GM18909 (cell line): Measurements from ENCODE around the gene IFI30.

Source experiments
- ATAC-seq: cut with Tn5 transposase; IDR thresholded peaks from one replicate; pipeline ENCODE4 v1.9.1; 2021; ENCODE audit warnings: mild to moderate bottlenecking; ENCODE audit not compliant: unreplicated experiment, poor library complexity

Gene IFI30

DNA sequence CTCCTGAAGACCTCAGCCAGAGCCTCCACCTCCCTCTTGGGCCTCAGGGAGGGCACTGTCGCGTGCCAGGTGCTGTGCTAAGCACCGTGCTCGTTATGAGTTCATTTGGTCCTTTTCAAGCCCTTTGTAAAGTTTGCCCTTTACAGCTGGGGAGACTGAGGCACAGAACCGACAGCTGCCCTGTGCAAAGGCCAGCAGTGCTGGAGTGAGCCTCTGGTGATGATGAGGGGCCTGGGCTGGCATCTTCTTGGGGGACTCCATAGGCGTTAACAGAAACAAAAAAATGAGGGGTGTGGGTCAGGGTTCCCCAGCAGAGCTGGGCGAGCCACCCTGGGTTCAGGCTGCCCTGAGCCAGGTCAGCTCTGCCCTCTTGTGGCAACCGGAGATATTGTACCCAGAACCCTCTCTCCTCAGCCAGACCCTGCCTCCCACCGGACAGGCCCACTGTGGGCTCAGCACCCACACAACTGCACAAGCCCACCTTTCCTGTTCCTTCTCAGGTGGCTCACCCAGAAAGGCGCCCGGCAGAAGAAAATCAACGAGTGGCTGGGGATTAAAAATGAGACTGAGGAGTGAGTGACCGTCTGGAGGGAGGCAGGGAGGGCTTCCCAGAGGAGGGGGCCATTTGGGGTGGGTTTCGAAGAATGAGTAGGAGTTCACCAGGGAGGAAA, 5.5 kb upstream of the IFI30 start:
- ATAC-seq, result no peak

DNA sequence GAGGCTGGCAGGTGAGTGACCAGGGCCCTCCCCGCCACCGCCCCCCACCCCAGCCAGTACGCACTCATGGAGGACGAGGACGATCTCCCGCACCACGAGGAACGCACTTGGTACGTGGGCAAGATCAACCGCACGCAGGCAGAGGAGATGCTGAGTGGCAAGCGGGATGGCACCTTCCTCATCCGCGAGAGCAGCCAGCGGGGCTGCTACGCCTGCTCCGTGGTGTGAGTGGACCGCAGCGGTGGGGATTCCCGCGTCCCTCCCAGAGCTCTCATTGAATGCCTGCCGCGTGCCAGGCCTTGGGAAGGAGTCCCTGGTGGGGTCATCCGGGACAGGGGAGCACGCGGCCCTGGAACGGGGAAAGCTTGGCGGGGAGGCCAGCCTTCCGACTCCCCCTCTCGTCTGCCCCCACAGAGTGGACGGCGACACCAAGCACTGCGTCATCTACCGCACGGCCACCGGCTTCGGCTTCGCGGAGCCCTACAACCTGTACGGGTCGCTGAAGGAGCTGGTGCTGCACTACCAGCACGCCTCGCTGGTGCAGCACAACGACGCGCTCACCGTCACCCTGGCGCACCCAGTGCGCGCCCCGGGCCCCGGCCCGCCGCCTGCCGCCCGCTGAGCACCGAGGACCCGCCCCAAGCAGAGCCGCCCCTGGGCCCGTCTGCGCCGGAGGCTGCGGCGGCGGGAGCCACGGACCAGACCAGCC, 4.8 kb upstream of the IFI30 start:
- ATAC-seq, result no peak

DNA sequence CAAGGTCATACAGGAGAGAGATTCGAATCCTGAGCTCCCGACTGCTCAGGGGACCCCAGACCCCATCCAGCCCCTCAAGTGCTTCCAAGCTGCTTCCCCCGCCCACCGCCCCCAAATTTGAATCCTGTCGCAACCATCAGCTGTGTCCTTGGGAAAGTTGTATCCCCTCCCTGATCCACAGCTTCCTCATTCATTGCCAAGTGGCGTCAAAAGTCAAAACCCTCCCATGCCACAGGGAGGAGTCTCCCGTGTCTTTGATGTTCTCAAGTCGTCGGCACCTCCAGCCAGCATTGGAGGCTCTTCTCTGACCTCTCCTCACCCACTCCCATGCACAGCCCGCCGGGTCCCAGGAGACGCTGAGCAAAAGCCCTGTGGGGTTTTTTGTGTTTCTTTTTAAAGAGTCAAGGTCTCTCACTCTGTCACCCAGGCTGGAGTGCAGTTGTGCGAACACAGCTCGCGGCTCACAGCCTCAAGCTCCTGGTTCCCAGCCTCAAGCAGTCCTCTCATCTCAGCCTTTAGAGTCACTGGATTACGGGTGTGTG, 2.8 kb upstream of the IFI30 start:
- no peak for ATAC-seq

DNA sequence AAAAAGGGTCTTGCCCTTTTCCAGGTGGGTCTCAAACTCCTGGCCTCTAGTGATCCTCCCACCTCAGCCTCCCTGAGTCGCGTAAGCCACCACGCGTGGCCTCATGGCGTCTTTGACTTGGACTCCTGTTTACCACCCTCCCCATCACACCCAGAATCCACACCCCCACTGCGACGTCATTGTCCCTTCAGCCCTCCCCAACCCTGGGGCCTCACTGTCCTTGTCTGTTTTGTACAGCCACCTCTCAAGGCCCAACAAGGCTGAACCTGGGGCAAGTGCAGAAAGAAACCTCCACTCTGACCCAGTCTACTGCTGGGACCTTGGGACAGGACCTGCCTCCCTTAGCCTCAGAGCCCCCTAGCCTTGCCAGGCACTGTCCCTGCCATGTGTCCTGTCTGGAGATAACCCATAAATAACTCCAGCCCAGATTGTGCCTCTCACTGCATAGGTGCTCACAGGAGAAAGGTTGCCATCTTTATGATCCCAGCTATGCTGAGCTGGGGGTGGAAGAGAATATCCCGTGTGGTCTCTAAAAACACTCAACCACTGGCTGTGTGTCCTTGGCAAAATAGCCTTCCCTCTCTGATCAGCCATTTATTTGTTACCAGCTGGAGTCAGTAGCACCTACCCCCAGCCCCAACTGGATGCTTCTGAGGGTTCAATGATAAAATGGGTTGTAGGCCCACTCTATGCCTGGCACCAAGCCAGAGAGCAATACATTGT, 1.8 kb upstream of the IFI30 start:
- no peak for ATAC-seq

DNA sequence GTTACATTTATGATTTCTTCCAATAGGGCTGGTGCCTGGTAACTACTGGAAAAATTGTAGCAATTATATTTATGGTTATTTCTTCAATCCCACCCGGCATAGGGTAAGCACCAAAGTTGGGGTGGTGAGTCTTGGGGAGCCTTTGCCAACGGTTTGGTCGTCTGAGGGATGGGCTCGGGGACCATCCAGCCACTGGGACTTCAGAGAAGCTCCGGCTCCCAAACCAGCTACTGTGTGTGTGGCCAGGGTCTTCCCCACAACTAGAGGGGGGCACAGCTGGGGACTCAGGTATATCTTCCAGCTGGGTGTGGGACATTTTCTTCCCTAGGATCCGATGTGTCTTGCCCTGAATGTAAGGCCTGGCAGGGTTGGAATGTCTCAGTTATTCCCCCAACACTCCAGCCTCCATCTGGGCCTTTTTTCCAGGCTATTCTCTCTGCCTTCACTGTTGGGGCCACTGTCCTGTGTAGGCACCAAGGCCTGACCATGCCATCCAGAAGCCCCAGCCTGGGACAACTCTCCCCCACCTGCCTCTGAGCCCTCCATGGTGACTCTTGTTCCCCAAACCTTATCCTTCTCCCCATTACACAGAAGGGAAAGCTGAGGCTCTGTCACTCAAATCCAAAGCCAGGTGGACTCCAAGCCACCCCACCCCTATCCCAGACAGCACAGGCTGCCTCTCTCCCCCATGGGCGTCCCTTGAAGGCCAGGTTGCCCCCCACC, 1.1 kb upstream of the IFI30 start:
- ATAC-seq, result no peak

DNA sequence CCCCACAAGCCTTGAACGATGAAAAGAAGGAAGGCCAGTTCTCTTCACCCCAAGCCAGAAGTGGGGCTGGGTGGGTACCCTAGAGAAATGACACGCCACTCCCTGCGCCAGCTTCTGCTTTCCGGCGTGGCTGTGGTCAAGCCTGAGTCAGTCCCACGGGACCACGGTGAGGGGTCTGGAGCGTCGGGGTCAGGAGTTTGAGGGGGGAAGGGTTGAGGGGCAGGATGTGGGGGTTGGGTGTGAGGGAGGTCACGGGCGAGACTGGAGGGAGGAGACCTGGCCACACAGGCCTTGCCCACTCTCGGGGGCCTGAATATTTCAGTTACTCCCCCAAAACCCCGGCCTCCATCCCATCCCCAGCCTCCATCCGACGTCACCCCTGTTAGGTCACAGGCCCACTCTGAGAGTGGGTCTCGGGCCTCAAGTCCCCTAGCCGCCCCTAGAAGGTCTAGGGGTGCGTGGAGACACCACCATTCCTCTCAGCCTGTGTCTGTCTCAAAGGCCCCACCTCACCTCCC, 500 bp upstream of the IFI30 start:
- ATAC-seq, result peak; percentile 35

DNA sequence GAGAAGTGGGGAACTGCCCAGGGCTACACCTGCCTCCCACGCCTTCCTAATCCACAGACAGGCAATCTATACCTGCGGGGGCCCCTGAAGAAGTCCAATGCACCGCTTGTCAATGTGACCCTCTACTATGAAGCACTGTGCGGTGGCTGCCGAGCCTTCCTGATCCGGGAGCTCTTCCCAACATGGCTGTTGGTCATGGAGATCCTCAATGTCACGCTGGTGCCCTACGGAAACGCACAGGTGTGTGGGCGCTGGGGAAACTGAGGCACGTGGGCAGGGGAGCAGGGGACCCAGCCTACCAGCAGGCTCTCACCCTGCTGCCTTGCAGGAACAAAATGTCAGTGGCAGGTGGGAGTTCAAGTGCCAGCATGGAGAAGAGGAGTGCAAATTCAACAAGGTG, 1.4 kb downstream of the IFI30 start:
- no peak for ATAC-seq

DNA sequence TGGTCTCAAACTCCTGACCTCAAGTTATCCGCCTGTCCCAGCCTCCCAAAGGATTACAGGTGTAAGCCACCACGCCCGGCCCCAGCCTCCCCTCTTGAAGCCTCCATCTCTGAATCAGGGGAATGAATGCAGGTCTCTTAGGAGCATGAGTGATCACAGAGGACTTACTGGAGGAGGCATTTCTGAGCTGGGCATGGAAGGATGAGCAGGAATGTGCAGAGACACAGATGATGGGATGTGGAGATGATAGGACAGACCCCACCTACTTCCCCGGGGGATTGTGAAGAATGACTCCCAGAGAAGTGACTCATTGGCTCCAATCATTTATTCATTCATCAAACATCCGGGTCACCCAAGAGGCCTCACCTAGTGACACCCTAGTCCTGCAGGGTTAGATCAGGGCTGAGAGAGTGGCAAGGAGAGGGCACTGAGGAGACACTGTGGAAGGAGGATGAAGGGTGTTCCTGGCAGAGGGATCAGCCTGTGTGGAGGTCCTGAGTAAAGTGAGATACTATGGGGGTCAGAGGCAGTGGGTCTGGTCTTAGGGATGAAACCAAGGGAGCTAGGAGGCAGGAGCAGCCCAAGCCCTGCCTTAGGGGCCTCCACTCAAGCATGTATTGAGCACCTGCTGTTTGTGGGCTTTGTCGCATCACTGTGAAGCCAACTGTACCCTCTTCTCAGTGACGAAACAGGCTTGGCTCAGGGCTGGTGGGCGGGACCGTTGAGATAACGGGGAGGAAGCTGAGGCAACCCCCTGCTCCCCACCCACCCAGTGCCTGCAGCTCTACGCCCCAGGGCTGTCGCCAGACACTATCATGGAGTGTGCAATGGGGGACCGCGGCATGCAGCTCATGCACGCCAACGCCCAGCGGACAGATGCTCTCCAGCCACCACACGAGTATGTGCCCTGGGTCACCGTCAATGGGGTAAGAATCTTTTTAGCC, 3.0 kb downstream of the IFI30 start:
- no peak for ATAC-seq

DNA sequence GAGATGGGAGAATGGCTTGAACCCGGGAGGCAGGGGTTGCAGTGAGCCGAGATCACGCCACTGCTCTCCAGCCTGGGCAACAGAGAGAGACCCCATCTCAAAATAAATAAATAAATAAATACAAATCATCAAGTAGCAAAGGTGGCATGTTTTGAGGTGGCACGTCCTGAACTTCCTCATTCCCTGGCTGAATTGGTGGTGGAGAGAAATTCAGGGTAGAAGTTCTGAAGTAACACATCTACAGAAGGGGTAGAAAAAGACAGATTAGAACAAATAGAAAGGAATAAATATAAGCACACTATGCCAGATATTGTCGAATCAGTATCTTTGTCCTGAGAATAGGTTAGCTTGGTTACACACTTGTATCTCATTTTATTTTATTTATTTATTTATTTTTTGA, 6.3 kb downstream of the IFI30 start:
- no peak for ATAC-seq

DNA sequence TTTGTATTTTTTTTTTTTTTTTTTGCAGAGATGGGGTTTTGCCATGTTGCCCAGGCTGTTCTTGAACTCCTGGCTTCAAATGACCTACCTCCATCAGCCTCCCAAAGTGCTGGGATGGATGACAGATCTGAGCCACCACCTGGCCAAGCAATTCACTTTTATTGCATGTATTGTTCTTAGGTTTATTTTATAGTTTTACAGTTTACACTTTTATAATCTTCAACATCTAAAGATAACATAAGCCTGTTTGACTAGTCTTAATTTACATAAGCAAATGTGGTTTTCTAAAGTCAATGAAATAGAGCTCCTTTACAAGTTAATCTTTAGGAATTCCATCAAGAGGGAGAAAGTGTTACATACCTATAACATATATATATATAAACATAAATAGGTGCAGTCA, 9.9 kb downstream of the IFI30 start:
- no peak for ATAC-seq

DNA sequence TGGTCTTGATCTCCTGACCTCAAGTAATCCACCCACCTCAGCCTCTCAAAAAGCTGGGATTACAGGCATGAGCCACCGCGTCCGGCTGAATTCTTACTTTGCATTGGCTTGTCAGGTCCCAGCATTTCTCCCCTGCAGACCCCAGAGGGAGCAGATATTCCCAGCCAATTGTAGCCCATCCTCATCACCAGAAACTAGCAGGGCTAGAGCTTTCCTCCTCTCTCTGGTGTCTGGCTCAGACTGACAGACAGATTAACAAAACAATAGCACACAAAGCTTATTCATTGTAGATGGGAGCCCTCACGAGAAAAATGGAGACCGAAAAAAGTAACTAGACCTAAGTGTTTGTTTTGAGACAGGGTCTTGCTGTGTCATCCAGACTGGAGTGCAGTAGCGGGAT, 11.9 kb downstream of the IFI30 start:
- ATAC-seq, result no peak

DNA sequence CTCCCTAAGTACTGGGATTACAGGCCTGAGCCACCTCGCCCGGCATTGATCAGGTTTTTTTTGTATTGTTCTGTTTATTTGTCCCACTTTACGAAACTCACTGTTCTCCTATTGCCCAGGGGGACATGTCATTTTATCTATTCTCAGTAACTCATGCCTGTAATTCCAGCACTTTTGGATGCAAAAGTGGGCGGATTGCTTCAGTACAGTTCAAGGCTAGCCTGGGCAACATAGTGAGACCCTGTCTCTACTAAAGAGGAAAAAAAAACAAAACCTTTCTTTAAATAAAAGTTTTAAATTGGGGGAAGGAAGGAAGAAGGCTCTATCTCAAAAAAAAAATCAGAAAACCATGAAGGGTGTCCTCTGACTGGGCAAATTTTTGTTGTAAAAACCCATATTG, 16.7 kb downstream of the IFI30 start:
- ATAC-seq, result no peak

DNA sequence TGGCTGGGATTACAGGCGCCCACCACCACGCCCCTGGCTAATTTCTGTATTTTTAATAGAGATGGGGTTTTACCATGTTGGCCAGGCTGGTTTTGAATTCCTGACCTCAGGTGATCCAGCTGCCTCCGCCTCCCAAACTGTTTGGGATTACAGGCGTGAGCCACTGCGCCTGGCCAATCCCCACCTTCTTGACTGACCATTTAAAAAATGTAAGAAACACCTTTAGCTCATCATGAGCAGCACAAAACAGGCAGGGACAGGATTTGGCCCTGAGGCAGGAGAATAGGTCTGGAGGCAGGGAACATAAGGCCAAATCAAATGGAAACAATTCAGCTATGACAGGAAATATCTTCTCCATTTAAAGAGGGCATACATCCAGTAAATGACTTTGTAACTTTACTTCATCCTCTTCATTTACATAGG, 18.0 kb downstream of the IFI30 start:
- ATAC-seq, result no peak

DNA sequence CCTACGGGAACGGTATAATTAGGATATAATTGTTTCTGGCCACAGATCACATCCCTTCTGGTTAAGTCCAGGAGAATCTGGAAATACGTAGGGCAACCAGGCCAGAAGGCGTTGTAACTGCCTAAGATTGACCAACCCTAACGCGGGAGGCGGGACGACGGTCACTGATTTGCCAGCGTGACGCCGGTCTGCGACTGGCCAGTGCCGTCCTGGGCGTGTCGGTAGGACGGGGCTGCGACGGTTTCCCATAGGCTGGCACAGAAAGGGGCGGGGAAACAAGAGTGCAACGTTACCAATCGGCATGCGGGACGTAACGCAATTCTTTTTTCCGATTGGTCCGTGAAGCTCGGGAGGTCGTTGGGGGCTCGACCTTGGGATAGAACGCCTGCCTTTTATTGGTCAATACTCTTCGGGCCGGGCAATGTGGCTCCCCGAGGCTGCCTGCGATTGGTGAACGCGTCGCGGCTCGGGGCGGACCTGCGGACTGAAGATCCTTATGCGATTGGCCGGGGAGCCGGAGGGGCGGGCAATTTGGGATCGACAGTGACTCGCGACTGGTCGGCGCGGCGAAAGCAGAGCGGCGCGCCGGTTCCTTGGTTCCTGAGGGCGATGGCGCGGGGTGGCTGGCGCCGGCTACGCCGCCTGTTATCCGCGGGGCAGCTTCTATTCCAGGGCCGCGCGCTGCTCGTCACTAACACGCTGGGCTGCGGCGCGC, 19.2 kb downstream of the IFI30 start, which contains the start of gene MPV17L2:
TSS of gene MPV17L2 (plus strand) at position 546 of the 715 bp plus-strand sequence. CDS start at position 610, 64 bp downstream.
- peak; percentile 89 for ATAC-seq

DNA sequence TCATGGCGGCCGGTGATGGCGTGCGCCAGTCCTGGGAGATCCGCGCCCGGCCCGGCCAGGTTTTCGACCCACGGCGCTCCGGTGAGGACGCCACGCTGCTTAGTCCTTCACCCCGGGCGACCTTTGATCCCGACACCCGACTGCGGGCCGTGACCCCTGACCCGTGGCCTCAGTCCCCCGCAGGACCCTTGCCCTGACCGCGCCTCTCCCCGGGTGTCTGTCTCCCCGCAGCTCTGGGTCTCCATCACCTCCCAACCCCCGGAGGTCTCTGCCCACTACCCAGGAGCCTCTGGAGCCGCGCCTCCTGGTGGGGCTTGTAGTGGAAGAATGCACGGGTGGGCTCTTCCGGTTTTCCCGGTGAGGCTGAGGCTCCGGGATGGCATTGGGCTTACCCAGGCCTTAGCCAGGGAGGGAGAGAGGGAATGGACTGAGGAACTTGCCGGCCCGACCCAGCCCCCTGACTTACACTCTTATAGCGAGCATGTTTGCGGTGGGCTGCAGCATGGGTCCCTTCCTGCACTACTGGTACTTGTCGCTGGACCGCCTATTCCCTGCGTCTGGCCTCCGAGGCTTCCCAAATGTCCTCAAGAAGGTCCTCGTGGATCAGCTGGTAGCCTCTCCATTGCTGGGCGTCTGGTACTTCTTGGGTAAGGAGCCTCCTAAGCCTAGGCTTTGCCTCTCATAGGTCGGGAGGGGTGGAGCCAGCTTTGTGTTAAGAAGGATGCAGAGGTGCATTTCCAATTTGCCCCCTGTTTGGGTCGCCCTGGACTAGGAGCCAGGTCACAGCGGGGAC, 20.0 kb downstream of the IFI30 start:
- ATAC-seq, result no peak

DNA sequence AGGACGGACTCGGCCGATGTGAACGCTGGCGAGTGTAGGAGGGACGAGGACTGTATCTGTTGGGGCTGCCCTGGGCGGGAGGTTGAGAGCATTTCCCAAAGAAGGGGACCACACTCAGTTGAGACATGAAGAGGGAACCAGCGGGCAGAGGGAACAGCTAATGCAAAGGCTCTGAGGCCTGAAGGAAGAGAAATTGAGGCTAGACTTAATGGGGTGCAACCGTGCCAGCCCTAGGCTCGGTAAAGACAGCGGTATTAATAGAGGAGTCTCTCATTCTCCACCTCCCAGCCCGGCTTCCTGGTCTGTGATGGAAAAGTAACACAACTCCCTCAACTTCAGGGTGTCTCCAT, 20.5 kb downstream of the IFI30 start:
- no peak for ATAC-seq

DNA sequence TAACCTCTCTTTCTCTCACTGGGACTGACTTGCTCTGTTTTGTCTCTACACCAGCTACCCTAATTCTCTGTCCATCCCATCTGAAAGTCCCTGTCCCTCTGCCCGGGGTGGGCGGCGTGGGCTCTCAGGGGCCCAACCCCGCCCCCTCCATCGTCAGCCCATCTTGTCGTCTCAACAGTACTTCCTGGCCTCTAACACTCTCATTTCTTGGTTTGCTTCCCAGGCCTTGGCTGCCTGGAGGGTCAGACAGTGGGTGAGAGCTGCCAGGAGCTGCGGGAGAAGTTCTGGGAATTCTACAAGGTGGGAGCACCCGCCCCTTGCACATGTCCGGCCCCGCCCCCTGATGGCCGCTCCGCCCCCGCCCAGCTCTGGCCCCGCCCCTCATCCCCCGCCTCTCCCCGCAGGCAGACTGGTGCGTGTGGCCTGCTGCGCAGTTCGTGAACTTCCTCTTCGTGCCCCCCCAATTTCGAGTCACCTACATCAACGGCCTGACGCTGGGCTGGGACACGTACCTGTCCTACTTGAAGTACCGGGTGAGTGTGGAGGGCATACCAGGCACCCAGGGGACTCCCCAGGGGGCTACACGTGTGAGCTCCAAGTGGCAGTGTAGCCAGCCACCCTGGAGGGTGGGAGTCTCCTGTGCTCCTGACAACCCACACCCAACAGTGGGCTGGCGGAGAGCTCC, 21.1 kb downstream of the IFI30 start:
- ATAC-seq, result no peak
